NB4 (cell line): ENCODE results near the gene ADAM20.

ENCODE experiments used
- MYC ChIP-seq: IDR thresholded peaks from 2 replicates; pipeline ENCODE4 v1.6.1; 2011; ENCODE audit warnings: low read depth, low read length
- POLR2A ChIP-seq: IDR thresholded peaks from 2 replicates; pipeline ENCODE4 v1.6.1; 2011; ENCODE audit warnings: mild to moderate bottlenecking; ENCODE audit not compliant: insufficient read length; ENCODE audit errors: extremely low read depth
- TF ChIP-seq, protein P1 (sequence below): IDR thresholded peaks from one replicate; pipeline ENCODE4 v1.5.1; 2012; ENCODE audit warnings: low read depth, low read length

- TF ChIP-seq, protein P1, sequence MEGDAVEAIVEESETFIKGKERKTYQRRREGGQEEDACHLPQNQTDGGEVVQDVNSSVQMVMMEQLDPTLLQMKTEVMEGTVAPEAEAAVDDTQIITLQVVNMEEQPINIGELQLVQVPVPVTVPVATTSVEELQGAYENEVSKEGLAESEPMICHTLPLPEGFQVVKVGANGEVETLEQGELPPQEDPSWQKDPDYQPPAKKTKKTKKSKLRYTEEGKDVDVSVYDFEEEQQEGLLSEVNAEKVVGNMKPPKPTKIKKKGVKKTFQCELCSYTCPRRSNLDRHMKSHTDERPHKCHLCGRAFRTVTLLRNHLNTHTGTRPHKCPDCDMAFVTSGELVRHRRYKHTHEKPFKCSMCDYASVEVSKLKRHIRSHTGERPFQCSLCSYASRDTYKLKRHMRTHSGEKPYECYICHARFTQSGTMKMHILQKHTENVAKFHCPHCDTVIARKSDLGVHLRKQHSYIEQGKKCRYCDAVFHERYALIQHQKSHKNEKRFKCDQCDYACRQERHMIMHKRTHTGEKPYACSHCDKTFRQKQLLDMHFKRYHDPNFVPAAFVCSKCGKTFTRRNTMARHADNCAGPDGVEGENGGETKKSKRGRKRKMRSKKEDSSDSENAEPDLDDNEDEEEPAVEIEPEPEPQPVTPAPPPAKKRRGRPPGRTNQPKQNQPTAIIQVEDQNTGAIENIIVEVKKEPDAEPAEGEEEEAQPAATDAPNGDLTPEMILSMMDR = no peak
- TF ChIP-seq POLR2A (no peak), MYC (no peak)
Observed at GRCh38 chr14:70555890-70556289, 21.1 kb upstream of the ADAM20 start.
